ENCODE data around the gene DENND5B.

DENND5B gene

DNA sequence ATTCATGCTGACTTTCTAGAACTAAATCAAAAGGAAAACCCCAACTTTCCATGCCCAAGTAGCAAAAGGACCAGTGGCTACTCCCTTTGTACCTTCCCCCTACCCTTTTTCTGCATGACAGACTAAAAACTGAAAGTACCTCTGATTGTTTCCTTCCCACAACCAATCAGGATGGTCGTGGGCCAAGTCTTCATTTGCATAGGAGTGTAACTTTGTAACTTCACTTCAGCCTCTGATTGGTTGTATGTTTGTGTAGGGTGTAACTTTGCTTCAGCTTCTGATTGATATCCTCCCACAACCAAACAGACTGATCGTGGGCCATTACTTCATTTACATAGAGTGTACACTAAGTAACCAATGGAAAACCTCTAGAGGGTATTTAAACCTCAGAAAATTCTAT, 96.5 kb downstream of the DENND5B start:
- no peak overlapping the region for H3K4me3 Mint-ChIP-seq
- H3K9me3 Mint-ChIP-seq, result no peaks in the 10 kb centered on the region
- no peak overlapping the region for H3K27ac Mint-ChIP-seq
- peaks cover 51% of the 10 kb centered on the region for H3K4me1 Mint-ChIP-seq
- H3K36me3 Mint-ChIP-seq (ENCODE audit: low read depth), result peaks cover 68% of the 10 kb centered on the region
- TF ChIP-seq CTCF (IDR thresholded peaks at IDR 0.05), result no peak
- H3K27me3 Mint-ChIP-seq (ENCODE audit: low read depth, poor library complexity), result no peaks in the 10 kb centered on the region
- DNase-seq, result no peak

DNA sequence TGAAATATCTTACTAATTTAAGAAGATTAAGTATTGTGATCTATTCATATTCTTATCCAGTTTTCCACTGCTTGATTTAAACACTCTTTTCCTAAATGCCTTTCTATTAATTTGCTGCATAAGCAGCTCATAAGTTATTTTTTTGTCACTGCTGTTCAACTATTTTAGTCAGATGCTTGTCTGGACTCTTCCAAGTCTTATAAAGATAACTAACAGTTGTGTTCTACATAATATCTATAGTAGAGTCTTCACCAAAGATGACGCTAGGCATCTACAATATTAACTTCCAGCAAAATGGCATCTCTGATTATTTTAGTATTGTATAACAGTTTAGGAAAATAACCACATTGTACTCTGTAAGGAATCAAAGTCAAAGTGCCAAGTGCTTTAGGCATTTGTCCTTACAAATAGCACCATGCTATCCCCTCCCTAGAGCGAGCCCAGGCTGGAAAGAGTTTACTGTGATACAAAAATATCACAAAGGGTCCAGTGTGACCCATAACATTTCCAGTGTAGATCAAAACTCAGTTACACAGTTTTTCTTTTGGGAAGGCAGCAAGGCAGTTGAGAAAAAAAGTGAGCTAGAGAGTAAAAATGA, 98.2 kb downstream of the DENND5B start:
- Mint-ChIP-seq H3K4me1 (peaks cover 36% of the 10 kb centered on the region), H3K27ac (no peak overlapping the region)

GRCh38 chr12:31491841-31492598, 98.9 kb downstream of the DENND5B start:
- H3K9me3 Mint-ChIP-seq, result no peaks in the 10 kb centered on the region
- no peak for DNase-seq
- H3K4me3 Mint-ChIP-seq, result no peak overlapping the region
- peaks cover 31% of the 10 kb centered on the region for H3K4me1 Mint-ChIP-seq
- peaks cover 67% of the 10 kb centered on the region for H3K36me3 Mint-ChIP-seq (ENCODE audit: low read depth)
- no peak for TF ChIP-seq CTCF (IDR thresholded peaks at IDR 0.05)
- peak overlapping the region; percentile 65 for H3K27ac Mint-ChIP-seq
- H3K27me3 Mint-ChIP-seq (ENCODE audit: low read depth, poor library complexity), result no peaks in the 10 kb centered on the region

More for the DNA sequence above, 98.2 kb downstream of the DENND5B start:
- no peaks in the 10 kb centered on the region for H3K9me3 Mint-ChIP-seq
- H3K27me3 Mint-ChIP-seq (ENCODE audit: low read depth, poor library complexity), result no peaks in the 10 kb centered on the region
- no peak for DNase-seq
- H3K36me3 Mint-ChIP-seq (ENCODE audit: low read depth), result peaks cover 73% of the 10 kb centered on the region
- H3K4me3 Mint-ChIP-seq, result no peak overlapping the region
- TF ChIP-seq CTCF (IDR thresholded peaks at IDR 0.05), result no peak

DNA sequence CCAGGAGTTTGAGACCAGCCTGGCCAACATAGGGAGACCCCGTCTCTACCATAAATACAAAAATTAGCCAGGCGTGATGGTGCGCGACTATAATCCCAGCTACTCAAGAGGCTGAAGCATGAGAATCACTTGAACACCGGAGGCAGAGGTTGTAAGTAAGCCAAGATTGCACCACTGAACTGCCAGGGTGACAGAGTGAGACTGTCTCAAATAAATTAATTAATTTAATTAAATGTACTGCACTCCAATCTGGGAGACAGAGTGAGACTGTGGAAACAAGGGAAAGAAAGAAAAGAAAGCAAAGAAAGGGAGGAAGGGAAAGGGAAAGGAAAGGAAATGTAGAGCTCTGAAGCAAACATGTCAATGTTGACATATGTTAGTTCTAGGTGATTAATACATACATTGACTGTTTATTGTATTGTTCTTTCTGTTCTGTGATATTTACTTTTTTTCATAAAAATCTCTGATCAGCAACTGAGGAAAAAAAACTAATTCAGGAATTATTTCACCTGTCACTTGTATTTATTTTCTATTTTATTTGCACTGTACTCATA, 99.6 kb downstream of the DENND5B start:
- no peak overlapping the region for H3K4me3 Mint-ChIP-seq
- H3K4me1 Mint-ChIP-seq, result peaks cover 34% of the 10 kb centered on the region
- no peaks in the 10 kb centered on the region for H3K27me3 Mint-ChIP-seq (ENCODE audit: low read depth, poor library complexity)
- H3K9me3 Mint-ChIP-seq, result no peaks in the 10 kb centered on the region
- H3K27ac Mint-ChIP-seq, result peak overlapping the region; percentile 65
- DNase-seq, result no peak
- H3K36me3 Mint-ChIP-seq (ENCODE audit: low read depth), result peaks cover 63% of the 10 kb centered on the region
- TF ChIP-seq CTCF (IDR thresholded peaks at IDR 0.05), result no peak

DNA sequence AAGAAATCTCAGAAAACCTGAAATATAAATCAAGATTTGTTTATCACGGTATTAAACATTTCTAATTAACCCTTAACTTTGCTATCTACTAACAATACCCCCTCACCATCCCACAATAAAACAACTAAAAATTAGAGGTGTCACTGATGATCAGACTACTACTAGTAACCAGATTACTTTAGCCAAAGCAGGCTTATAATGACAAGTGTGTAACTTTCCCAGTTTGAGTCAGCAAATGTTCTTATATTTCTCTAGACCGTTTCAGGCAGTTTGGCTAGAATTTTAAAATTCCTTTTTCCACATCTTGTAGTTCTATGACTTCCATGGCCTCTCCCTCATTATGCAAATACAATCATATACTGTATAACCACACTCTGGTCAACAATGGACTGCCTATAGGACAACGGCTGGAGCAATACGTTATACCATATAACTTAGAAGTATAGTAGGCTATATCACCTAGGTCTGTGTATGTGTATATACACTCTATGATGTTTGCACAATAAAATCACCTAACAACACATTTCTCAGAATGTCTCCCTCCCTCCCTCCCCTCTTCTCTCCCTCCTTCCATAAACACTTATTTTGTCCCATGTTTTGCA, 102.1 kb downstream of the DENND5B start:
- no peak overlapping the region for H3K27ac Mint-ChIP-seq
- H3K4me3 Mint-ChIP-seq, result no peak overlapping the region
- H3K27me3 Mint-ChIP-seq (ENCODE audit: low read depth, poor library complexity), result no peaks in the 10 kb centered on the region
- H3K9me3 Mint-ChIP-seq, result peaks cover 3% of the 10 kb centered on the region
- no peak for DNase-seq
- H3K36me3 Mint-ChIP-seq (ENCODE audit: low read depth), result peaks cover 49% of the 10 kb centered on the region
- H3K4me1 Mint-ChIP-seq, result peaks cover 45% of the 10 kb centered on the region
- TF ChIP-seq CTCF (IDR thresholded peaks at IDR 0.05), result no peak
